GM18517 (cell line): ENCODE results near the gene PANX3.

ENCODE experiments used
- ATAC-seq: cut with Tn5 transposase; IDR thresholded peaks from one replicate; pipeline ENCODE4 v1.9.1; 2021; ENCODE audit warnings: mild to moderate bottlenecking, moderate library complexity; ENCODE audit not compliant: unreplicated experiment

The PANX3 gene

DNA sequence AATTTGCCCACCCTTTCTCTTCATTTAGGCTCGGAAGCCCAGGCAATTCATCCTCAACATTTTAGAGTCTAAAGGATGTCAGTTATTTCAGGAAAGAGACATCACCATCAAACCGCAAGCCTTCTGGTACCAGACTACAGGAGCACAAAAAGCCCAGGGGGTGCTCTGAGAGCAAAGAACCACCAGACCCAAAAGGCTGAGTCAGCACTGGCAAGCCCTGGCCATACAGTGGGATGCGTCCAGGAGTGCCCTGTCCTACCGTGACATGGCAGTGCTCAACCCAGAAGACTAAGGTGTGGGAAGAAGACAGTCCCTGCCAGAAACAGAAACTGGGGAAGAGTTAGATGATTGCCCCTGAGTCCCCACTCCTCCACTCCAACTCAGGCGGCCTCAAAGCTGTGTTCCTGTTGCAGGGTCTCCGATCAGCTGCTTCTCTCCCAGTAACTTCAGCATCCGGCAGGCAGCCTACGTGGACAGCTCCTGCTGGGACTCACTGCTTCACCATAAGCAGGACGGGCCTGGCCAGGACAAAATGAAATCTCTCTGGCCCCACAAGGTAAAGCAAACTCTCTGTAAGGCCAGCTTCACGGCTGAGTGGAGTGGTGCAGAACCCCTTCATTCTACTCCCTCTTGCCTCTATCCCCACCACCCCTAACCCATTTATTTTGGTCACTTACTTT, 1.5 kb downstream of the PANX3 start:
- ATAC-seq = no peak

DNA sequence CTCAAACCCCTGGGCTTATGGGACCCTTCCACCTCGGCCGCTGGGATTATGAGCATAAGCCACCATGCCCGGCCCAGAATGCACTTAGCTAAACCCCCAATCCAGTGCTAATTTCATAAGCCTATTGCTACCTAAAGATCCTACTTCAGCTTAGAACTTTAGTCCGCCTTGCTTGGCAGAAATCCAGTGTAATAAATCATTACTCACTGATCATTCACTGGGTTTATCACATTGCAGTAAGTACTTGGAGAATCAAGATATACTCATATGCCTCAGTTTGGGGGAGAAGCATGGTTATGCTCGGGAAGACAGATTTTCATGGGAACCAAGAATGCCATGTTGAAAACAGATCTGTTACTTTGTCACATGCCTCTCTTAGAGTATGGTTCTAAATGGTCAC, 7.6 kb downstream of the PANX3 start:
- no peak for ATAC-seq

DNA sequence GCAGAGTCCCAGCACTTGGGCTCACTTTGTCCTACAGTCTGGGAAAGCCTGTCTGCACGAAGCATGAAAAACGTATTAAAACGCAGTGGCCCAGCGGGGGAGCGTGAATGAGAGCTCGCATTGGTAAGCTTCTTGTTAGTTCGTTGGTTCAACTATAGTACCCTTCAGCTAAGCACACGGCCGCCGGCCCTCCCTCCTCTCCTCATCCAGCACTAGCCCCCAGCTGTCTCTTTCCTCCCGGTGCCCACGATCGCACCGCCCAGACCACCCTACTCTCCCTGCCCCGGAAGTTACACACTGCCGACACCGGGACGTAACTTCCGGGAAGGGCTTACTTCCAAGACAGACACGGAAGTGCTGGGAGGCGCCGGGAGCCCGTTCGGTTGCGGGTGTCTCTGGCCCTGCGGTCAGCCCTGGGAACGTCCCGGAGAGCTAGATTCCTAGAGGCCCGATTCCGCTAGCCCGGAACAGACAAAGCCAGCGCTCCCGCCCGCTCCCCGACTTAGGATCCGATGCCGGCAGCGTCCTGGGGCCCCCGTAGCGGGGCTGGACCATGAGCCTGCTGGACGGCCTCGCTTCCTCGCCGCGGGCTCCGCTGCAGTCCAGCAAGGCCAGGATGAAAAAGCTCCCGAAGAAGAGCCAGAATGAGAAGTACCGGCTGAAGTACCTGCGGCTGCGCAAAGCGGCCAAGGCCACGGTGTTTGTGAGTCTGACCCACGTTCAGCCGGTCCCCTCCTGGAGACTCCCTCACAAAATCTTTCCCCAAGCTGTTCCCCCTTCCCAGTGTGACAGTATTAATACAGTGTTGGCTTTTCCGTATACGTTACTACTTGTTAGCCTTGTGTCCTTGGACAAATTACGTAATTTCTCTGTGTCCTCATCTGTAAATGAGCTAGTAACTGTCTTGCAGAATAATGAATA, 11.6 kb downstream of the PANX3 start, which contains the start of gene TBRG1:
Gene TBRG1, plus strand, starts transcription at position 334 of the 921 bp plus-strand sequence. Its CDS starts 220 bp downstream, at position 554.
- peak; percentile 98 for ATAC-seq

DNA sequence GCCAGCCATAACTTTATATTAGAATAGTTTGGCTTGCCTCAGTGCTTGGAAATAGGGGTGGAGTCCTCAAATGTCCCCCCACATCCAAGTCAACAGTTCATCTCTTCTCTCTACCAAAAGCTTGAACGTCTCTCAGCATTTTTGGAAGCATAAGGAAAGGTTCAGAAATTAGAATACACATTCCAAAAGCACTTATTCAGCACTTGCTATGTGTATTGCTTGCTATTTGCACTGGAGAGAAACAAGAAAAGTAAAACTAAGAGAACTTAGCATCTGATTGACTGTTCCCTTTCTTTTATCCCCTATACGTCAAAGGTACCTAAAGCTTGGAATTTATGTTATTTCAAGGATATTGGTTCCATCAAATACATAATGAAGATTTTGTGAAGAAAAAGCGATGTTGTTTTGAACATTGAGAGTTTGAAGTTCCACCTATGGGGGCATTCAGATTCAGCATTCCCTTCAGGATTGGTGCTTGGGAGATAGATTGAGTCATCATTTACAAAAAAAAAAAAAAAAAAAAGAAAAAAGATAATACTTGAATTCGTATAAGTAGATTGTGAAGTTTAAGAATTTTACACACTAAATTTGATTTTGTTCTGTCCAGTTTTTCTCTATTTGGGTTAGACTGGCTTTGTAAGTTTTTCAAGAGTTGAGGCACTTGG, 12.8 kb downstream of the PANX3 start:
- no peak for ATAC-seq

DNA sequence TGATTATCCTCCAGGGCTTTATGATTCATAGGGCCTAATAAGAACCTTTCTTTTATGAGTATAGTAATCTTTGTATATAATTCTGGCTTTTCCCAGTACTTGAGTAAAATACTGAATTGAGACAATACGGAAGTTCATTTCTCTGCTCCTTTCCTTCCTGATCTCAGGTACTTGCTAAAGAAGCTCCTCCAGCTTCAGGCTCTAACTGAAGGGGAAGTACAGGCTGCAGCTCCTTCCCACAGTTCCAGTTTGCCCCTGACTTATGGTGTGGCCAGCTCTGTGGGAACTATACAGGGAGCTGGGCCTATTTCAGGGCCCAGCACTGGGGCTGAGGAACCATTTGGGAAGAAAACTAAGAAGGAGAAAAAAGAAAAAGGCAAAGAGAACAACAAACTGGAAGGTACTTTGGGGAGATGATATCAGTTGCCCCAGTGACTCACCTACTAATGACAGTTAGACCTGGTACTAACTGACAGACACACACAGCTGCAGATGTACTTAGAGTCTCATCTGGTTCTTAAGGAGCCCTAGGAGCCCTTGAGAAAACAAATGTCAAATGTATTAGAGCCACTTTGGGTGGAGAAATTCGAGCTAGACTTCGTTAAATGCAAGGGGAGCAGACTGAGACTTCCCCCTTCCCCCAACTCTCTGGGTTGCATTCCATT, 14.4 kb downstream of the PANX3 start:
- ATAC-seq = no peak

DNA sequence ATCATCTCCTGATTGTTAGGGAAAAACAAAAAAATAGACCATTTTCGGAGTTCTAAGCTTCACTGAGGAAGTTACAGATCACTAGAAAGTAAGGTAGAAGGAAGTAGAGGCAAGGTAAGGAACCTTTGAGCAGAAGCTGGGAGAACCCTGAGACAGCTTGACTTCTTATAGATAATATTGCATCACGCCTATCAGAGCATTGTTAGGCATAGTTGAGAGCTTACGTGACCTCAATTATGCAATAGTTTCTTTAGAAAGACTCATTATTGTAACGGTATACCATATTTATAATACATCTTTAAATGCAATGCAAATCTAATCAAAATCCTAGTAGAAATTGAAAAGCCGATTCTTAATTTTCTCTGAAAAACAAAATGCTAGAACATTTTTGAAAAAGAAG, 16.3 kb downstream of the PANX3 start:
- no peak for ATAC-seq

DNA sequence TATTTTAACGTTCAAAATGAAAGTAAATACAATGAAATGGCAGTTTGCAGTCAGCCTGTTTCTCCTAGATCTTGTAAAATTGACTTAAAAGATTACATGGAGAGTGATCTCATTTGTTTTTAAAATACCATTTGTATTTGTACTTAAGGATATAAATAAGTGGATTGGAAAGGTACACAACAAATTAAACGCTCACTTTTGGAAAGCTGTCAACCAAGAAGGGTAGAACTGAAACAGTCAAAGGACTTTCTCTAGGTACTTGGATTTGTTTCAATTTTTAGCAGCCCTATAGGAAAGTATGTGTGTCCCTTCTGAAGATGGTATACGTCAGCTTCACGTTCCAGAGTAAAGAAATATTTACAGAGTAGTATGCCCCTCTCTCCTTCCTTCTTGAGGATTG, 18.7 kb downstream of the PANX3 start:
- no peak for ATAC-seq

DNA sequence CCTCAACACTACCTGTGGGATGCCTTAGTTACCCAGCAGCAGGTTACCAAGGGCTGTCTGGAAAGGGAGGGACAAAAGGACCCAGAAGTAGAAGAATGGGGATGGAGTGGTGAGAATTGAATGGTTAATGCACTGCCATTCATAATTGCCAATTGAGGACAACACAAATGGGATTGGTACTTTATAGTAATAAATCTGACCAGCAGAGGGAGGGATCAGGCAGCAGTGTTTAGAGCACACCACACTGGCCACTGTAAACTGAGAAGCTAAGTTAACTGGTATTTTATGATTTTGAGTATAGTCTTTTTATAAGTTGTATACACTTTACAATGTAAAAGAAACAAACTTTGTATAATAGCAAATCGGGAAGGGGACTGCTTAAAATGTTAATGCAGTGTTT, 22.1 kb downstream of the PANX3 start:
- no peak for ATAC-seq

DNA sequence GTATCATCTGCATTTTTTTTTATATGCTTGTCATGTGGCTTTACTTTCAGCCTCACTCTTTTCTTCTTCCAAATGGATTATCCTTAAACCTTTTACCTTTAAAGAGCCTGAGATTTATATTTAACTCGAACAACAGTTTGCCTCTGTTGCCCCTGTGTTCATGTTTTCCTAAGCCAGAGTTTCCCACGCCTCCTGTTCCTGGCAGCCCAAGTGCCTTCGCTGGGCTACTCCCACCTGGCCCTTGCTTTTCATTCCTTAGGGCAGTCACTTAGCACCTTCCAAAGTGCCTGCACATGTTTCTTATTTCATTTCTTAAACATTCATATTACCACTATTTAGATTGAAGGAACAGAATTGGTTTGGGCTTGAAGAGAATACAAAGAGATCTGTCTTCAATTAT, 24.7 kb downstream of the PANX3 start:
- ATAC-seq = no peak

DNA sequence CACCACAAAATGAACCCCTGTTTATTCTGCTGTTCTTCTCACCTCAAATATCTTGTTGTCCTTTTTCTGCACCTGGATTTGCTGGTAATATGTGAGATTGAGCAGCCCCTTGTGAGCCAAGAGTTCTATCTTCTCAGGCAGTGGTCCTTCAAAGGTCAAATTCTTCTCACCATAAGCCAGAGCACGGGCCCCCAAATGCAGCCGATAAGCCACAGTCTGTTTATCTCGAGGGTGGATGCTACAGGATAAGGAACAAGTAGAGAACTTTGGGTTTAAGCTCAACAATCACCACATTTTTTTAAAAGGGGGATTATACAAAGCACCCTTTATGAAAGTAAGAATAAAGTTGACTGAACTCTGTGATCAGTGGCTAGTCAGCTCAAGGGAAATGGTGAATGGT, 27.3 kb downstream of the PANX3 start:
- no peak for ATAC-seq

DNA sequence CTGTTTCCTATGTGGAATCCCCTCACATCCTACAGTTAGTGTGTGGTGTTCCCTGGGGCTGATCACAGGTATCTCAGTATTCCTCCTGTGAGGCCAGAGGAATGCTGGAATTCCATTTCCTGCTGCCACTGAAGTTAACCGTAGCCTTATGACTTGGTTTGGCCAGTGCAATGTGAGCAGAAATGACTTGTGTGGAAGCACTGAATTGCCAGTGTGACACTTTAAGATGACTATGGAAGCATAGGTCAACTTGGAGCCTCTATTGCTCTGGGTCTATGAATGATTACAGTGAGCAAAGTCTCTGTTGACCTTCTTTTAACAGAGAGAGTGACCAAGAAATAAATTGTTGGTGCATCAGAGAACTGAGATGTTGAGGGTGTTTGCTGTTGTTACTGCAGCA, 28.0 kb downstream of the PANX3 start:
- no peak for ATAC-seq

DNA sequence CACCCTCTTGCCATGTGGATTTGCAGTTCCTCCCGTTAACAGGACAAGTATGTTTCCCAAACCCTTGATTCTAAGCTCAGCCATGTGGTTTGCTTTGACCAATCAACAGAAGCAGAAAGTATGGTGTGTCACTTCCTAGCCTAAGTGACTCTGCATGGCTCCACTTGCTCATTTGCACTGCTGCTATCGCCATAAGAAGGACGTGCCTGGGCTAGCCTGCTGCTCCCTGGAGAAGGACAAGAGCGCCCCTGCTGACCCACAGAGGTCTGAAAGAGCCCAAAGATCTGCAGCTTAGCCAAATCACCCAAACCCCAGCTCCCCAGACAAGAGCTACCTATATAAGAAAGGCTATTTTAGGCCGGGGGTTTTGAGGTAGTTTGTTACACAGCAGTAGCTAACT, 29.4 kb downstream of the PANX3 start:
- ATAC-seq = no peak

DNA sequence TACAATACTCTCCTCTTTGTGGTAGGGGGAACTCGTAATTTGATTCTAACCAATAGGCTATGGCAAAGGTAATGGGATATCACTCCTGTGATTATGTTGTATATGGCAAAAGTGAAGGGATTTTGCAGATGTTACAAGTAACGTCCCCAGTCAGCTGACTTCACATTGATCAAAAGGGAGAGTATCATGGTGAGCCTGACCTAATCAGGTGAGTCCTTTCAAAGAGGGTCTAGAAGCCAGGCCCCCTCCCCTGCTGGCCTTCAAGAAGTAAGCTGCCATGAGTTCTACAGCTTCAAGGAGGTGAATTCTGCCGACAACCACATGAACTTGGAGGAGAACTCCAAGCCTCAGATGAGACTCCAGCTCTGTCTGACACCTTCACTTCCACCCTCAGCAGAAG, 31.4 kb downstream of the PANX3 start:
- ATAC-seq = no peak

DNA sequence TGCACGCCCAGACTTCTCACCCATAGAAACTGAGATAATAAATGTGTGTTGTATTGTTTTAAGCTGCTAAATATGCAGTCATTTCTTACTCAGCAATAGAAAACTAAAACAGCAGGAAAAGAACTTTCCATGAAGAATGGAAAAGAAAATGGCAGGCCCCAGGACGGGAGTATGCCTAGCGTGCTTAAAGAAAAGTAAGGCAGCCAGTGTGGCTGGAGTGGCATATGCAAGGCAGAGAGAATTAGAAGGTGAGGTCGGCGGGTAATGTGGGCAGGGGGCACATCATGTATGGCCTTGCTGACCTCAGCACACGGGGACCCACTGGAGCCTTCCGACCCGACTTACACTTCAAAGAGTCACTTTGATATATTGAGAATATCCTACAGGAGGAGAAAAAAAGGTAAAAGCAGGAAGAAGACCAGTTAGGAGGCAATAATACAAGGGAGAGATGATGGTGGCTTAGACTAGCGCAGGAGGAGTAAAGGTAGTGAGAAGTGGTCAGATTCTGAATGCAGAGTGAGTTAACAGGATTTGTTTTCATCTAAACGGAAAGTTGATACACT, 31.9 kb downstream of the PANX3 start:
- no peak for ATAC-seq

DNA sequence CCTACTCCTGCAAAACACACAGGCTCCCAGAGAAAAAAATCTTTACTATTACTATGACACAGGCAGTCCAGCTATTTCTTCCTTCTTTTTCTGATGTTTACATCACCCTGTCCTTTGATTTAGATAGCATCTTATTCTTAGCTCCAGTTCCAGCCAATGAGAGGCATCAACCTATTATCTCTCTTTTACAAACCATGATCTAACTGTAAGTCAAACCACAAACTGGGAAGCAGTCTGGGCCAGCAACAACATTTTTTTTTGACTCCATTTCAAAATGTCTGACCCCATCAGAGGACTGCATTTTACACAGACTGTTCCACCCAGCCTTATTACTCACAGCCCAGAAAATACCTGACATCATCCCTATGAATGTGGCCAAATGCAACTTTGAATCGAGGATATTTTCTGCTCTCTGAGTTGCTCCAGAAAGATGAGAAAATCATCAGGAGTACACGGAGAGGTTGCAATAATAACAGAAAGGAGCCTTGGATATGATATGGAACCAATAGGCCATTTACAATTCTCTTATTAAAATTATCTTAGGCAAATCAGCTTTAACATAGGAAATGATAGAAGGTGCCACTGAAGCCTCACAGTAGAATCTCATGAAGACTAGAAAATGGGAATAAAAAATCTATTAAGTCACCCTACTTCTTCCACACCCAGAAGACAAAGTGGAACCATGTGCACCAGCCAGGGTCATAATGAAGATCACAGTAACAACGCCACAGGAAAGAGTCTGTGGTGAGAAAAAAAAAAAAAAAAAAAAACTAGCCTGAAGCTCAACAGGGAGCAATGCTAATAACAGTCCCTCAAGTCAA, 32.6 kb downstream of the PANX3 start:
- no peak for ATAC-seq

DNA sequence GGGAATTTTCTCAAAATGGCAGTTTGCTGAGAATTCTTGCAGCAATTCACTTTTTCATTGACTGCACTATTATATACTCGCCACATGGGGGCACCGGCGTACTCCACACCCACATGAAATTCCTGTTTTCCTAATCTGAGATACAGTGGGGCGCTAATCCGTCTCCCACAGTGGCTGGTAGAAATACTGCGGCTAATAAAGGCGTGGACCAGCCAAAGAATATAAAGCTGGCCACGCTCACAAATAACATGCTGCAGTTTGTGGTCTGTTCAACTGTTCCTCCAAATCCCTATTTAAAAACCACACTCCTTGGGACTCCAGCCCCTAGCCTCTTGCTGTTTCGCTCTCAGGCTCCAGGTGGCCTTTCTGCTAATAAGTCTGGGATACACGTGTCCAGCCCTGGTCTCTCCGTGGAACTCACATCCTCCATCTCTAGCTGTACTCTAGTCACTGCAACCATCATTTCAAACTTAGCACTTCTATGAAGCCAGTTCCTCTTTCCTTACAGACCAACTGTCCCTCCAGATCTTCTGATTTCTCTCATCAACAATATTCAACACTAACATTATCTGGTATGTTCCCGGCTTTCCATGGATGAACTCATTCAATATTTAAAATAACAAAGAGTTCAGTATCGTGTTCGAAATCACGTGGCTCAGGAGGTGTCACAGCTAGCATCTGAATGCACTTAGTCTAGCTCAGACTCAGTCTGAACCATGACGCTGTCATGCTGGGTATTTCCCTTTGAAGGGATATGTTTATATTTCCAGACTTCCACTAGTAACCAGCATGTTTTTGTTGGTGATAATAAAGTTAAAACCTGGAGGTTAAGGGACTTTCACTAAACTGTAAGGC, 33.4 kb downstream of the PANX3 start:
- ATAC-seq = peak; percentile 46

DNA sequence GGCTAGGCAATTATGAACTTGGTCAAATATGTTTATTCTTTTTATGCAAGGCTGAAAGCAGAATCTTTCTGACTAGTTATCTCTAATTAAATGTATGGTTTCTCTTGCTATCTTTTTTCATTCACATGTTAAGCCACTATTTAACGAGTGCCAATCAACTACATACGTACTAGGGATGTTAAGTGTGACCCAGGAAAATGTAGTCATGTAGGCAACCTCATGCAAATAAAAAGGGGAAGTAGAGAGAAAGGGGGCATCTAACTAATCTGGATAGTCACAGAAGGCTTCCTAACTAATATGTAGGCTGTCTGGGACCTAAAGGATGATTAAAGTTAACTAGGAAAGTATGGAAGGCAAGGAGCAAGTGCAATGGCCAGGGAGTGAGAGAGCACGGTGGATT, 34.9 kb downstream of the PANX3 start:
- peak; percentile 58 for ATAC-seq

DNA sequence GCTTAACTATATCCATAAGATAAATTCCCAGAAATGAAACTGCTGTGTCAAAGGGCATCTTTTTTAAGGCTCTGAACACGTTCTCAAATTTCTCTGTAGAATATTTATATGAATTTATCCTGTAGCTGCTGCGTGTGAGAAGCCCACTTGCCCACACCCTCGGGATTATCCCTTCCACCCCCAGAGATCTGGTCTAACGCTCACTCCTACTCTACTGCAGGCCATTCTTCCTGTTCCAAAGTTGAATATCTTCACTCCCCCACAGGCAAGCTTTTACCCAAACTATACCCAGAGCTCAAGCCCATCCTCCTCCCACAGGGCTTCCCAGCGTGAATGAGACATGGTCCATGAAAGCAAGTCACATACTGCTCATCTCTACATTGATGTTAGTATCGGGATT, 37.4 kb downstream of the PANX3 start:
- no peak for ATAC-seq
